ENCODE data around the gene ITGA2B.

The ITGA2B gene

GRCh38 chr17:44397479-44398440 lies 8.3 kb upstream of the ITGA2B start:
- ATAC-seq: no peak

GRCh38 chr17:44396946-44397345 lies 7.5 kb upstream of the ITGA2B start:
- ATAC-seq: no peak
- TF ChIP-seq ARNTL (CRISPR knock-in tag; IDR thresholded peaks at IDR 0.05; ENCODE audit: borderline replicate concordance, low read depth) (no peak), CSDC2 (CRISPR knock-in tag; IDR thresholded peaks at IDR 0.05) (no peak), ZNF8 (CRISPR knock-in tag; IDR thresholded peaks at IDR 0.05) (no peak), OSR1 (CRISPR knock-in tag; IDR thresholded peaks at IDR 0.05) (no peak), SNAI2 (CRISPR knock-in tag; IDR thresholded peaks at IDR 0.05) (no peak), ISL1 (CRISPR knock-in tag; IDR thresholded peaks at IDR 0.05) (no peak), RARB (CRISPR knock-in tag; IDR thresholded peaks at IDR 0.05) (no peak), ESRRG (CRISPR knock-in tag; IDR thresholded peaks at IDR 0.05) (no peak), GLIS3 (CRISPR knock-in tag; IDR thresholded peaks at IDR 0.05) (no peak), ZFP30 (CRISPR knock-in tag; IDR thresholded peaks at IDR 0.05) (no peak), PPARA (CRISPR knock-in tag; IDR thresholded peaks at IDR 0.05; ENCODE audit: borderline replicate concordance) (no peak), ZC3H10 (CRISPR knock-in tag; IDR thresholded peaks at IDR 0.05) (no peak)
- TF ChIP-seq, protein P1, sequence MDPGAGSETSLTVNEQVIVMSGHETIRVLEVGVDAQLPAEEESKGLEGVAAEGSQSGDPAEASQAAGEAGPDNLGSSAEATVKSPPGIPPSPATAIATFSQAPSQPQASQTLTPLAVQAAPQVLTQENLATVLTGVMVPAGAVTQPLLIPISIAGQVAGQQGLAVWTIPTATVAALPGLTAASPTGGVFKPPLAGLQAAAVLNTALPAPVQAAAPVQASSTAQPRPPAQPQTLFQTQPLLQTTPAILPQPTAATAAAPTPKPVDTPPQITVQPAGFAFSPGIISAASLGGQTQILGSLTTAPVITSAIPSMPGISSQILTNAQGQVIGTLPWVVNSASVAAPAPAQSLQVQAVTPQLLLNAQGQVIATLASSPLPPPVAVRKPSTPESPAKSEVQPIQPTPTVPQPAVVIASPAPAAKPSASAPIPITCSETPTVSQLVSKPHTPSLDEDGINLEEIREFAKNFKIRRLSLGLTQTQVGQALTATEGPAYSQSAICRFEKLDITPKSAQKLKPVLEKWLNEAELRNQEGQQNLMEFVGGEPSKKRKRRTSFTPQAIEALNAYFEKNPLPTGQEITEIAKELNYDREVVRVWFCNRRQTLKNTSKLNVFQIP (CRISPR knock-in tag; IDR thresholded peaks at IDR 0.05; ENCODE audit: borderline replicate concordance, low read depth): no peak
- TF ChIP-seq, protein P2, sequence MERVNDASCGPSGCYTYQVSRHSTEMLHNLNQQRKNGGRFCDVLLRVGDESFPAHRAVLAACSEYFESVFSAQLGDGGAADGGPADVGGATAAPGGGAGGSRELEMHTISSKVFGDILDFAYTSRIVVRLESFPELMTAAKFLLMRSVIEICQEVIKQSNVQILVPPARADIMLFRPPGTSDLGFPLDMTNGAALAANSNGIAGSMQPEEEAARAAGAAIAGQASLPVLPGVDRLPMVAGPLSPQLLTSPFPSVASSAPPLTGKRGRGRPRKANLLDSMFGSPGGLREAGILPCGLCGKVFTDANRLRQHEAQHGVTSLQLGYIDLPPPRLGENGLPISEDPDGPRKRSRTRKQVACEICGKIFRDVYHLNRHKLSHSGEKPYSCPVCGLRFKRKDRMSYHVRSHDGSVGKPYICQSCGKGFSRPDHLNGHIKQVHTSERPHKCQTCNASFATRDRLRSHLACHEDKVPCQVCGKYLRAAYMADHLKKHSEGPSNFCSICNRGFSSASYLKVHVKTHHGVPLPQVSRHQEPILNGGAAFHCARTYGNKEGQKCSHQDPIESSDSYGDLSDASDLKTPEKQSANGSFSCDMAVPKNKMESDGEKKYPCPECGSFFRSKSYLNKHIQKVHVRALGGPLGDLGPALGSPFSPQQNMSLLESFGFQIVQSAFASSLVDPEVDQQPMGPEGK (CRISPR knock-in tag; IDR thresholded peaks at IDR 0.05; ENCODE audit: borderline replicate concordance): no peak
- TF ChIP-seq, protein P3, sequence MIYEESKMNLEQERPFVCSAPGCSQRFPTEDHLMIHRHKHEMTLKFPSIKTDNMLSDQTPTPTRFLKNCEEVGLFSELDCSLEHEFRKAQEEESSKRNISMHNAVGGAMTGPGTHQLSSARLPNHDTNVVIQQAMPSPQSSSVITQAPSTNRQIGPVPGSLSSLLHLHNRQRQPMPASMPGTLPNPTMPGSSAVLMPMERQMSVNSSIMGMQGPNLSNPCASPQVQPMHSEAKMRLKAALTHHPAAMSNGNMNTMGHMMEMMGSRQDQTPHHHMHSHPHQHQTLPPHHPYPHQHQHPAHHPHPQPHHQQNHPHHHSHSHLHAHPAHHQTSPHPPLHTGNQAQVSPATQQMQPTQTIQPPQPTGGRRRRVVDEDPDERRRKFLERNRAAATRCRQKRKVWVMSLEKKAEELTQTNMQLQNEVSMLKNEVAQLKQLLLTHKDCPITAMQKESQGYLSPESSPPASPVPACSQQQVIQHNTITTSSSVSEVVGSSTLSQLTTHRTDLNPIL (CRISPR knock-in tag; IDR thresholded peaks at IDR 0.05; ENCODE audit: low read depth): no peak

More at GRCh38 chr17:44397479-44398440, 8.3 kb upstream of the ITGA2B start:
- TF ChIP-seq BACH2 (CRISPR knock-in tag; IDR thresholded peaks at IDR 0.05; ENCODE audit: borderline replicate concordance): no peak
- TF ChIP-seq ZC3H10 (CRISPR knock-in tag; IDR thresholded peaks at IDR 0.05): no peak
- TF ChIP-seq GLIS3 (CRISPR knock-in tag; IDR thresholded peaks at IDR 0.05): no peak
- TF ChIP-seq, protein P2 (CRISPR knock-in tag; IDR thresholded peaks at IDR 0.05; ENCODE audit: borderline replicate concordance): no peak
- TF ChIP-seq CSDC2 (CRISPR knock-in tag; IDR thresholded peaks at IDR 0.05): no peak
- no peak for TF ChIP-seq TSHZ2 (CRISPR knock-in tag; IDR thresholded peaks at IDR 0.05)
- TF ChIP-seq ZNF70 (CRISPR knock-in tag; IDR thresholded peaks at IDR 0.05): no peak
- TF ChIP-seq SNAI2 (CRISPR knock-in tag; IDR thresholded peaks at IDR 0.05): no peak
- TF ChIP-seq ISL1 (CRISPR knock-in tag; IDR thresholded peaks at IDR 0.05): no peak
- no peak for TF ChIP-seq TOX (CRISPR knock-in tag; IDR thresholded peaks at IDR 0.05; ENCODE audit: borderline replicate concordance)
- TF ChIP-seq TCF4 (CRISPR knock-in tag; IDR thresholded peaks at IDR 0.05; ENCODE audit: borderline replicate concordance): no peak
- TF ChIP-seq RARB (CRISPR knock-in tag; IDR thresholded peaks at IDR 0.05): no peak
- TF ChIP-seq ZFP3 (CRISPR knock-in tag; IDR thresholded peaks at IDR 0.05): no peak
- TF ChIP-seq, protein P3 (CRISPR knock-in tag; IDR thresholded peaks at IDR 0.05; ENCODE audit: low read depth): no peak
- TF ChIP-seq, protein P1 (CRISPR knock-in tag; IDR thresholded peaks at IDR 0.05; ENCODE audit: borderline replicate concordance, low read depth): no peak

Measured in SK-N-SH treated with all-trans-retinoic acid at 6 μM for 48 hours (cell line).